DOHH2 (cell line): ENCODE data around the gene ZSWIM1.

ENCODE experiments used
- H3F3A ChIP-seq: fragments of 200-600 bp; sonication (generic), shearing (Covaris generic); 2 replicates; pipeline ENCODE4 v1.6.0; 2016; ENCODE audit warnings: antibody characterized with exemption, mild to moderate bottlenecking; ENCODE audit not compliant: control insufficient read depth, insufficient read depth
- H3K27ac ChIP-seq: fragments of 200-600 bp; sonication (generic); 2 replicates; pipeline ENCODE4 v1.5.1; 2014; ENCODE audit warnings: low read depth, mild to moderate bottlenecking, low read length, moderate library complexity
- H3K27me3 ChIP-seq: fragments of 200-600 bp; sonication (generic); 2 replicates; pipeline ENCODE4 v1.6.1; 2014; ENCODE audit warnings: mild to moderate bottlenecking, low read length, mixed read lengths; ENCODE audit not compliant: control insufficient read depth
- H3K36me3 ChIP-seq: fragments of 200-600 bp; sonication (generic); 2 replicates; pipeline ENCODE4 v1.6.1; 2014; ENCODE audit warnings: mild to moderate bottlenecking, low read length, moderate library complexity, mixed read lengths; ENCODE audit not compliant: control insufficient read depth
- H3K4me1 ChIP-seq: fragments of 200-600 bp; sonication (generic); 2 replicates; pipeline ENCODE4 v1.6.1; 2014; ENCODE audit warnings: mild to moderate bottlenecking, low read length, mixed read lengths; ENCODE audit not compliant: control insufficient read depth
- H3K4me2 ChIP-seq: fragments of 200-600 bp; sonication (generic); 2 replicates; pipeline ENCODE4 v1.6.0; 2014; ENCODE audit warnings: mild to moderate bottlenecking, low read length, moderate library complexity
- H3K4me3 ChIP-seq: fragments of 200-600 bp; sonication (generic); 2 replicates; pipeline ENCODE4 v1.5.1; 2014; ENCODE audit warnings: mild to moderate bottlenecking, low read length, mixed read lengths
- H3K79me2 ChIP-seq: fragments of 200-600 bp; sonication (generic); 2 replicates; pipeline ENCODE4 v1.6.1; 2014; ENCODE audit warnings: mild to moderate bottlenecking, low read length, mixed read lengths; ENCODE audit not compliant: control insufficient read depth
- H3K9me2 ChIP-seq: fragments of 200-600 bp; sonication (generic); replicated peaks from 2 replicates; pipeline ENCODE4 v1.6.1; 2014; ENCODE audit warnings: mild to moderate bottlenecking, low read length, mixed read lengths; ENCODE audit not compliant: control insufficient read depth
- H3K9me3 ChIP-seq: fragments of 200-600 bp; sonication (generic); 2 replicates; pipeline ENCODE4 v1.6.1; 2014; ENCODE audit warnings: antibody characterized with exemption, low read length, mixed read lengths; ENCODE audit not compliant: control insufficient read depth, insufficient read depth
- H4K20me1 ChIP-seq: fragments of 200-600 bp; sonication (generic); 2 replicates; pipeline ENCODE4 v1.6.0; 2014; ENCODE audit warnings: low read depth, mild to moderate bottlenecking, antibody characterized with exemption, low read length, moderate library complexity; ENCODE audit not compliant: control insufficient read depth, insufficient read depth
- EZH2phosphoT487 ChIP-seq: fragments of 200-600 bp; sonication (generic); IDR thresholded peaks from 2 replicates; pipeline ENCODE4 v1.6.1; 2017; ENCODE audit warnings: borderline replicate concordance, mild to moderate bottlenecking, antibody characterized with exemption, low read length, moderate library complexity, mixed read lengths
- TF ChIP-seq, protein P1 (sequence below): fragments of 200-600 bp; sonication (generic); IDR thresholded peaks from one replicate; pipeline ENCODE4 v1.5.1; 2014; ENCODE audit warnings: antibody characterized with exemption, mild to moderate bottlenecking, low read depth, low read length; ENCODE audit not compliant: poor library complexity, severe bottlenecking

The ZSWIM1 gene

GRCh38 chr20:45850238-45850637 lies 30.8 kb upstream of the ZSWIM1 start:
- Histone ChIP-seq H3K9me3 (no peaks in the 10 kb centered on the region), H3K4me3 (no peak overlapping the region), H3K27ac (no peak overlapping the region), H3K27me3 (no peaks in the 10 kb centered on the region), H3K79me2 (peaks cover 7% of the 10 kb centered on the region), H3K4me2 (no peak overlapping the region), H3K4me1 (0 out of 2 replicates have a peak, but pooled peaks cover 3% of the 10 kb centered on the region), H3K36me3 (0 out of 2 replicates have a peak, but pooled peaks cover 6% of the 10 kb centered on the region), H4K20me1 (no peaks in the 10 kb centered on the region; the same call in 1 of the 2 replicates), H3K9me2 (no peaks in the 10 kb centered on the region), H3F3A (no peaks in the 10 kb centered on the region)
- TF ChIP-seq, protein P1, sequence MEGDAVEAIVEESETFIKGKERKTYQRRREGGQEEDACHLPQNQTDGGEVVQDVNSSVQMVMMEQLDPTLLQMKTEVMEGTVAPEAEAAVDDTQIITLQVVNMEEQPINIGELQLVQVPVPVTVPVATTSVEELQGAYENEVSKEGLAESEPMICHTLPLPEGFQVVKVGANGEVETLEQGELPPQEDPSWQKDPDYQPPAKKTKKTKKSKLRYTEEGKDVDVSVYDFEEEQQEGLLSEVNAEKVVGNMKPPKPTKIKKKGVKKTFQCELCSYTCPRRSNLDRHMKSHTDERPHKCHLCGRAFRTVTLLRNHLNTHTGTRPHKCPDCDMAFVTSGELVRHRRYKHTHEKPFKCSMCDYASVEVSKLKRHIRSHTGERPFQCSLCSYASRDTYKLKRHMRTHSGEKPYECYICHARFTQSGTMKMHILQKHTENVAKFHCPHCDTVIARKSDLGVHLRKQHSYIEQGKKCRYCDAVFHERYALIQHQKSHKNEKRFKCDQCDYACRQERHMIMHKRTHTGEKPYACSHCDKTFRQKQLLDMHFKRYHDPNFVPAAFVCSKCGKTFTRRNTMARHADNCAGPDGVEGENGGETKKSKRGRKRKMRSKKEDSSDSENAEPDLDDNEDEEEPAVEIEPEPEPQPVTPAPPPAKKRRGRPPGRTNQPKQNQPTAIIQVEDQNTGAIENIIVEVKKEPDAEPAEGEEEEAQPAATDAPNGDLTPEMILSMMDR, result no peak

- Histone ChIP-seq H3F3A (no peaks in the 10 kb centered on the region), H3K4me1 (peaks cover 6% of the 10 kb centered on the region), H3K36me3 (0 out of 2 replicates have a peak, but pooled peaks cover 6% of the 10 kb centered on the region), H3K9me3 (no peaks in the 10 kb centered on the region), H3K4me2 (no peak overlapping the region), H3K9me2 (no peaks in the 10 kb centered on the region), H3K27me3 (no peaks in the 10 kb centered on the region), H3K27ac (no peak overlapping the region), H3K4me3 (no peak overlapping the region), H4K20me1 (no peaks in the 10 kb centered on the region; the same call in 1 of the 2 replicates), H3K79me2 (peaks cover 12% of the 10 kb centered on the region)
- TF ChIP-seq, protein P1, result no peak
- TF ChIP-seq EZH2phosphoT487, result no peak
Measured at GRCh38 chr20:45850926-45851325, 30.1 kb upstream of the ZSWIM1 start.

GRCh38 chr20:45851501-45851900 lies 29.5 kb upstream of the ZSWIM1 start:
- Histone ChIP-seq H4K20me1 (no peaks in the 10 kb centered on the region; the same call in 1 of the 2 replicates), H3K4me2 (no peak overlapping the region), H3K79me2 (peaks cover 17% of the 10 kb centered on the region), H3K4me1 (peaks cover 12% of the 10 kb centered on the region), H3K9me3 (no peaks in the 10 kb centered on the region), H3K36me3 (0 out of 2 replicates have a peak, but pooled peaks cover 6% of the 10 kb centered on the region), H3F3A (no peaks in the 10 kb centered on the region), H3K9me2 (no peaks in the 10 kb centered on the region), H3K27me3 (no peaks in the 10 kb centered on the region), H3K27ac (no peak overlapping the region), H3K4me3 (no peak overlapping the region)
- TF ChIP-seq EZH2phosphoT487, result no peak
- TF ChIP-seq, protein P1, result no peak
